Measurements from ENCODE around the gene CHMP2B. TPM values are rescaled to one million over a fixed set of nuclear protein-coding genes. Genes with fewer than 3 reads are reported as not detected.

The CHMP2B gene
- total and polyA plus RNA-seq, 9 of the 15 experiments (the other 6 are each of a cell fraction or from before 2014, with no cell fraction given) = 7.4 to 17.7 (median 10.6) TPM

- no peak for TF ChIP-seq CLOCK (CRISPR knock-in tag; IDR thresholded peaks at IDR 0.05; ENCODE audit: borderline replicate concordance)
- no peak for TF ChIP-seq ZNF511 (CRISPR knock-in tag; IDR thresholded peaks at IDR 0.05)
- TF ChIP-seq OTX1 (CRISPR knock-in tag; IDR thresholded peaks at IDR 0.05) = no peak
- no peak for TF ChIP-seq TEAD2 (tag; IDR thresholded peaks at IDR 0.05)
- no peak for TF ChIP-seq NEUROD1 (IDR thresholded peaks at IDR 0.05; ENCODE audit: borderline replicate concordance, low read depth, low read length, partially characterized antibody)
- no peak for TF ChIP-seq ZNF398 (CRISPR knock-in tag; IDR thresholded peaks at IDR 0.05)
- TF ChIP-seq ZNF217 (CRISPR knock-in tag; IDR thresholded peaks at IDR 0.05) = no peak
- no peak for TF ChIP-seq TAF9B (IDR thresholded peaks at IDR 0.05; ENCODE audit: partially characterized antibody)
Measured at GRCh38 chr3:87196879-87197278, 30.2 kb upstream of the CHMP2B start (continued).

All from K562 (cell line).